ENCODE data around the gene PODXL2. TPM values are rescaled to one million over a fixed set of nuclear protein-coding genes. Genes with fewer than 3 reads are reported as not detected.
"Not testable (repeated sequence)": the region's sequence is repeated elsewhere in the genome, so short reads cannot be mapped to it uniquely, and the experiment has no call there.

PODXL2 gene
- 2.7 TPM for total RNA-seq

GRCh38 chr3:127628788-127629466 is at the start of gene PODXL2:
TSS of gene PODXL2 (plus strand) at chr3:127629185. CDS start at chr3:127629220, 35 bp downstream.
- ATAC-seq: peak; percentile 50

- ATAC-seq: no peak
Observed at GRCh38 chr3:127580327-127581060, 48.5 kb upstream of the PODXL2 start.

- ATAC-seq: no peak
Observed at GRCh38 chr3:127584734-127585133, 44.3 kb upstream of the PODXL2 start.

- no peak for ATAC-seq
Observed at GRCh38 chr3:127585163-127585812, 43.7 kb upstream of the PODXL2 start.

GRCh38 chr3:127585813-127586413 is 43.1 kb upstream of the PODXL2 start:
- no peak for ATAC-seq

GRCh38 chr3:127587876-127588275 is 41.1 kb upstream of the PODXL2 start:
- ATAC-seq: no peak

- no peak for ATAC-seq
Observed at GRCh38 chr3:127588806-127589577, 40.0 kb upstream of the PODXL2 start.

- ATAC-seq: peak; percentile 7
Observed at GRCh38 chr3:127589600-127590281, 39.2 kb upstream of the PODXL2 start.

GRCh38 chr3:127590282-127590592 is 38.7 kb upstream of the PODXL2 start:
- ATAC-seq: peak; percentile 53

GRCh38 chr3:127590593-127591465 is 38.2 kb upstream of the PODXL2 start, which contains the start of gene TPRA1:
TSS of gene TPRA1 (minus strand) at chr3:127590733. CDS start at chr3:127580146, 10,587 bp downstream.
- peak; percentile 90 for ATAC-seq

- no peak for ATAC-seq
Observed at GRCh38 chr3:127593178-127593577, 35.8 kb upstream of the PODXL2 start.

GRCh38 chr3:127595303-127595702 is 33.7 kb upstream of the PODXL2 start:
- no peak for ATAC-seq

- no peak for ATAC-seq
Observed at GRCh38 chr3:127597020-127597771, 31.8 kb upstream of the PODXL2 start.

- ATAC-seq: no peak
Observed at GRCh38 chr3:127598841-127599570, 30.0 kb upstream of the PODXL2 start.

GRCh38 chr3:127600749-127601456 is 28.1 kb upstream of the PODXL2 start:
- ATAC-seq: no peak

GRCh38 chr3:127604035-127604434 is 24.9 kb upstream of the PODXL2 start:
- no peak for ATAC-seq

GRCh38 chr3:127604546-127605165 is 24.3 kb upstream of the PODXL2 start:
- no peak for ATAC-seq

- ATAC-seq: not testable (repeated sequence)
Observed at GRCh38 chr3:127605547-127605946, 23.4 kb upstream of the PODXL2 start.

Measured in esophagus mucosa (tissue), 1 donor.